Left ventricle myocardium superior (tissue), 1 donor: Measurements from ENCODE around the gene TPM3. TPM values are rescaled to one million over a fixed set of nuclear protein-coding genes. Genes with fewer than 3 reads are reported as not detected.
"Not testable (repeated sequence)": the region's sequence is repeated elsewhere in the genome, so short reads cannot be mapped to it uniquely, and the experiment has no call there.

Experiments
- ATAC-seq: fragments of 200-7000 bp; cut with Tn5 transposase; one replicate; pipeline ENCODE4 v1.9.1; 2020; ENCODE audit warnings: mild to moderate bottlenecking, moderate library complexity
- DNase-seq: peaks from one replicate; pipeline ENCODE4 v3.0.0-alpha.2; 2020
- intact Hi-C: fragments of 100-400 bp; cut with micrococcal nuclease; formaldehyde crosslinking; loops from one replicate; pipeline ENCODE4 v1.11.0; 2022
- microRNA-seq: library from miRNA; unstranded; fragments of <30 nt; microRNA quantifications from one replicate; pipeline ENCODE4 v1.2.0, GENCODE V29; 2020; ENCODE audit warnings: borderline number of aligned reads
- total RNA-seq: library from RNA; stranded (reverse); fragmentation: NEBNext Ultra II Directional; extraction: Animal tissue kit (Norgen Biotek cat#: 25700); gene quantifications from one replicate; pipeline ENCODE4 v1.2.1, GENCODE V29; 2021
- donor health status: DM: no; HTN: yes; CAD: no; lungs with severe emphysema.

TPM3 gene
- total RNA-seq, 1 donor from 2014 or later = 77.1 TPM

DNA sequence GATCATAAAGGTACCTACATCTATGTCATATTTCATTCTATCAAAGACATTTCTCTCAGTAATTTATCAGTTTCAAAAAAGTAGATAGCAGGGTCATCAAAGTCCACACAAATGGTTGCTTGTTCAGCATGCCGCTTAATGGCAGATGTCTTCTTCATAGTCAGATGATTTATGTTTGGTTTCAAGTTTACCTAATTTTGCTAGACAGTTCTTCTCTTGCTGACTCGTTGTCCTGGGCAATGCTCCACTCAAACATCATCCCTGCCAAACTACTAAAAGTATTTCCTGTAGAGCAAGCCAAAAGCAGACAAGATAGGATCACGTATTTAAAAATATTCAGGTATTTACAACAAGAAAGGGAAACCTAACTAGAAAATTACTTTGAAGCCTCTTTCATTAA is 50.7 kb downstream of the TPM3 start:
- intact Hi-C loops = no loop called here
- no peak for DNase-seq
- no peak for ATAC-seq

DNA sequence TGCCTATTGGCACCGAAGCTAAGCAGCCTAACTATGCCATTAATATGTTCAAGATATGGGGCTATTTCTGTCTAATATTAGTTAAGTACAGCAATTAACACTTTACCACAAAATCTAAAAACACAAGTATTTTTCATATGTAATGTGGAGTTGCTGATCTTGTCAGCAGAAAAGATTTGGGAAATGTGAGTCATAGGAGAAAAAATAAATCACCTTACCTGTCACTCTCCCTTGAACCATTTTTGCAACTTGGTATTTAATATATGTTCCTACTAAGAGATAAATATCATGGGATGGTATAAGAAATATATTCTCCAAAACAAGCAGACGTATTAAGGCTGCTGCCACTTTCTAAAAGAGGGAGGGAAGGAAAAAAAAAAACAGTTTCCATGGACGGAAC is 54.0 kb downstream of the TPM3 start:
- intact Hi-C loops = no loop called here
- ATAC-seq = no peak
- DNase-seq = no peak

DNA sequence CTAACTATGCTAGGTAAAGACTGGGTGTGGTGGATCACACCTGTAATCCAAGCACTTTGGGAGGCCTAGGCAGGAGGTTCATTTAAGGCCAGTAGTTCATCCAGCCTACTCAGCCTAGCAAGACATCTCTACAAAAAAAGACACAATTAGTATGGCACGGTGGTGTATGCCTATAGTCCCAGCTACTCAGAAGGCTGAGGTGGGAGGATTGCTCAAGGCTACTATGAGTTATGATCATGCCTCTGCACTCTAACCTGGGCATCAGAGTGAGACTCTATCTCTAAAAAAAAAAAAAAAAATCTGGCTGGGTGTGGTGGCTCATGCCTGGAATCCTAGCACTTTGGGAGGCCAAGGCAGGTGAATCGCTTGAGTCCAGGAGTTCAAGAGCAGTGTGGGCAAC is 58.6 kb downstream of the TPM3 start:
- intact Hi-C loops = no loop called here
- DNase-seq (no peak), ATAC-seq (no peak)

DNA sequence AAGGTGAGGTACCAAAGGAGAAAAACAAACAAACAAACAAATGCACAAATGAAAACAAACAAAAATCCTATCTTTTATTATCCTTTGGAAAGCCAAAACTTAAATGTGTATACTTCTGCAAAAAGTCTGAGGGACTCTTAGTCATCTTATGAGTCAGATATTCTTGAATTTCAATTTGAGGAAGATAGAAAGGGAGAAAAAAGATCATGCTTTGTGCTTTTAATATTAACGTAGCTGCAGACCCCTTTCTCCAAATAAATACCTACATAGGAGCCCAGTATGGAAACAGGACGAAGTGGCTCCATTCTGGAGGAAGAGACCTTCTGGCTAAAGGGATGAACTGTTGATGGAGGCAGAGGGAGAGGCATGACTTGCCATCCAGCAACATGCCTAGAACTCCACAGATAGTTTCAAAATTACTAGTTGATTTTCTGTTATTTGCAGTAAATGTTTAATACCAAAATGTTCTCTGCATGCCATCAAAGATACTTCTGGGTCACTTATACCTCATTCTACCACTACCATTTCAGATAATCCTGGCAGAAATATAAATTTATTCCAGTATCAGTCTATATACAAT is 62.4 kb downstream of the TPM3 start:
- intact Hi-C loops = no loop called here
- DNase-seq (no peak), ATAC-seq (no peak)

DNA sequence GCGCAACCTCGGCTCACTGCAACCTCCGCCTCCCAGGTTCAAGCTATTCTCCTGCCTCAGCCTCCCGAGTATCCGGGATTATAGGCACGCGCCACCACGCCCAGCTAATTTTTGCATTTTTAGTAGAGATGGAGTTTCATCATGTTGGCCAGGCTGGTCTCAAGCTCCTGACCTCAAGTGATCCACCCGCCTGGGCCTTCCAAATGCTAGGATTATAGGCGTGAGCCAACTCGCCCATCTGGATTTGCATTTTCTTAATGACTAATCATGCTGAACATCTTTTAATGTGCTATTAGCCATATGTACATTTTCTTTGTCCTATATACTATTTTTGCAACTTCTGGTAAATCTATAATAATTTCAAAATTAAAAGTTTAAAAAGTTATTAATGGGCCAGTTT is 68.7 kb downstream of the TPM3 start:
- ATAC-seq, DNase-seq, intact Hi-C loops: not testable (repeated sequence)

DNA sequence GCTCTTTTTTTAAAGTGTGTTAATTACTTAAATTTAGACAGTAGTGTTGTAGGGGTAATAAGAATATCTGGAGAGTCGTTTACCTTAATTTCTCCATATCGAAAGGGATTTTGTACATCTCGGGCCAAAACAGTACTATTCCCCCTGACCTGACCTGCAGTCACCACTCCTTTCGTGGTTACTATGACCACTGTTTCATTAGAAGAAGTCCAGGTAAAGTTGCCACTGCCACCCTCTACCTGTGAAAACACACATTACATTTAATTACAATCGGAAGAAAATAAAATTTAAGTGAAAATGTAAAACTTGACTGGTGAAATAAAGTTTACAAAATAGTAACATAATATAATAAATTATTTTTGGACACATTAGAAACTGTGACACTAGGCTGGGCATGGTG is 74.3 kb downstream of the TPM3 start:
- intact Hi-C loops = no loop called here
- no peak for ATAC-seq
- no peak for DNase-seq

DNA sequence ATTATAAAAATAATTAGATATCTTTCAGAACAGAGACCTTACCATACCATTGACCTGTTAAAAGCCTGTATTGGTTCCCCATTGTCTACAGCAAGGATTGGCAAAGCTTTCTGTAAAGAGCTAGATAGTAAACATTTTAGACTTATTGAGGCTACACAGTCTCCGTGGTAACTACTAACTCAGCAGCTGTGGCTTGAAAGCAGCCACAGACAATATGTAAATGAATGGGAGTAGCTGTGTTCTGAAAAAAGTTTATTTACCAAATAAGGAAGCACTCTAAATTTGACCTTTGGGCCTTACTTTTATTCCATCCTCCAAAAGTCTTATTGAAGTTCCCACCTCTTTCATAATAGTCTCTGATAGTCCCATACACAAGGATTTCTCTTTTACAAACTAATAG is 76.7 kb downstream of the TPM3 start:
- DNase-seq (no peak), ATAC-seq (no peak)
- intact Hi-C loops = no loop called here

Small RNA genes within 50 kb of the gene (microRNA-seq; reads per million reads assigned to microRNA genes)
- gene MIR190B = not detected

Other genes starting within 250 kb of the TPM3 start
- 51.7 TPM for gene DENND4B, start 245.4 kb downstream of the TPM3 start, total RNA-seq
- 21.2 TPM for gene CRTC2, start 233.5 kb downstream of the TPM3 start, total RNA-seq
- gene SLC39A1, start 228.6 kb downstream of the TPM3 start, total RNA-seq = 45.8 TPM
- 5.0 TPM for gene CREB3L4, start 224.2 kb downstream of the TPM3 start, total RNA-seq
- gene JTB, start 214.4 kb downstream of the TPM3 start, total RNA-seq = 80.7 TPM
- 55.1 TPM for gene RAB13, start 205.8 kb downstream of the TPM3 start, total RNA-seq
- 917 TPM for gene RPS27, start 201.3 kb downstream of the TPM3 start, total RNA-seq
- 0.27 TPM for gene NUP210L, start 37.0 kb downstream of the TPM3 start, total RNA-seq
- gene CFAP141, start 14.2 kb upstream of the TPM3 start, total RNA-seq = not detected
- gene UBAP2L, start 28.9 kb upstream of the TPM3 start, total RNA-seq = 95.6 TPM
- gene HAX1, start 80.5 kb upstream of the TPM3 start, total RNA-seq = 181 TPM
- gene AQP10, start 129.0 kb upstream of the TPM3 start, total RNA-seq = 0.27 TPM
- gene ATP8B2, start 133.4 kb upstream of the TPM3 start, total RNA-seq = 9.2 TPM
- gene IL6R, start 213.2 kb upstream of the TPM3 start, total RNA-seq = 15.3 TPM